GM12874 (cell line): ENCODE data around the gene NSL1.

Experiments used
- TF ChIP-seq, protein P1 (sequence below): IDR thresholded peaks from 2 replicates; pipeline ENCODE4 v1.5.1; 2011; ENCODE audit warnings: low read depth, mild to moderate bottlenecking, control low read depth, low read length, moderate library complexity; ENCODE audit not compliant: insufficient read depth

NSL1 gene

DNA sequence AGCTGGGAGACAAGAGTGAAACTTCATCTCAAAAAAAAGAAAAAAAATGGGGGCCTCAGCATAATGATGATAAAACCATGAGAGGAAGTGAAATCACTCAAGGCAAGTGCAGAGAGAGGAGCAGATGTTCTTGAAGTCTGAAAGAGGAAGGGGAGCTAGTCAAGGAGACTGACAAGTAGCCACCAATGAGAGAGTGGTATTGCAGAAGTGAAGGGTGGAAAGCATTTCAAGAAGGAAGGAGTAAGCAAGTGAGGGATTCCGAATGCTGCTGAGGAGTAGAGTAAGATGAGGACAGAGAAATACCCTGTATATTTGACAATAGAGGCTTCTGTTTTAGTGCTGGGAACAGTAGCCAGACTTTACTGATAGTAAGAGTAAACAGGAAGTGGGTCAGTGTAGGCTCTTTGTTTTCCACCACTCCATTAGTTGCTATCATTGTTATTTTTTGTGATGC is 3.0 kb upstream of the NSL1 start:
- TF ChIP-seq, protein P1, sequence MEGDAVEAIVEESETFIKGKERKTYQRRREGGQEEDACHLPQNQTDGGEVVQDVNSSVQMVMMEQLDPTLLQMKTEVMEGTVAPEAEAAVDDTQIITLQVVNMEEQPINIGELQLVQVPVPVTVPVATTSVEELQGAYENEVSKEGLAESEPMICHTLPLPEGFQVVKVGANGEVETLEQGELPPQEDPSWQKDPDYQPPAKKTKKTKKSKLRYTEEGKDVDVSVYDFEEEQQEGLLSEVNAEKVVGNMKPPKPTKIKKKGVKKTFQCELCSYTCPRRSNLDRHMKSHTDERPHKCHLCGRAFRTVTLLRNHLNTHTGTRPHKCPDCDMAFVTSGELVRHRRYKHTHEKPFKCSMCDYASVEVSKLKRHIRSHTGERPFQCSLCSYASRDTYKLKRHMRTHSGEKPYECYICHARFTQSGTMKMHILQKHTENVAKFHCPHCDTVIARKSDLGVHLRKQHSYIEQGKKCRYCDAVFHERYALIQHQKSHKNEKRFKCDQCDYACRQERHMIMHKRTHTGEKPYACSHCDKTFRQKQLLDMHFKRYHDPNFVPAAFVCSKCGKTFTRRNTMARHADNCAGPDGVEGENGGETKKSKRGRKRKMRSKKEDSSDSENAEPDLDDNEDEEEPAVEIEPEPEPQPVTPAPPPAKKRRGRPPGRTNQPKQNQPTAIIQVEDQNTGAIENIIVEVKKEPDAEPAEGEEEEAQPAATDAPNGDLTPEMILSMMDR: no peak

DNA sequence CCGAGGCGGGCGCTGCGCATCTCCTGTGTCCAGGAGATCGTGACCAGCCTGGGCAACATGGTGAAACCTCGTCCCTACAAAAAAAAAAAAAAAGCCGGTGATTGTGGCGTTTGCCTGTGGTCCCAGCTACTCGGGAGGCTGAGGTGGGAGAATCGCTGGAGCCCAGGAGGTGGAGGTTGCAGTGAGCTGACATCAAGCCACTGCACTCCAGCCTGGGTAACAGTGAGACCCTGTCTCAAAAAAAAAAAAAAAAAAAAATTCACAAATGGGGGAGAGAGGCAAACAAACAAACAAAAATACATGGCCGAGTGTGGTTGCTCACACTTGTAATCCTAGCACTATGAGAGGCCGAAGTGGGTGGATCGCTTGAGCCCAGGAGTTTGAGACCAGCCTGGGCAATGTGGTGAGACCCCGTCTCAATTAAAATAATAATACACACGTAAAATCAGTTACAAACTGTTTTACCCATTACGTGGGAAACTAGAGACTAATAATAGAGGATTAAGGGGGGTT is 875 bp upstream of the NSL1 start:
- TF ChIP-seq, protein P1: no peak

DNA sequence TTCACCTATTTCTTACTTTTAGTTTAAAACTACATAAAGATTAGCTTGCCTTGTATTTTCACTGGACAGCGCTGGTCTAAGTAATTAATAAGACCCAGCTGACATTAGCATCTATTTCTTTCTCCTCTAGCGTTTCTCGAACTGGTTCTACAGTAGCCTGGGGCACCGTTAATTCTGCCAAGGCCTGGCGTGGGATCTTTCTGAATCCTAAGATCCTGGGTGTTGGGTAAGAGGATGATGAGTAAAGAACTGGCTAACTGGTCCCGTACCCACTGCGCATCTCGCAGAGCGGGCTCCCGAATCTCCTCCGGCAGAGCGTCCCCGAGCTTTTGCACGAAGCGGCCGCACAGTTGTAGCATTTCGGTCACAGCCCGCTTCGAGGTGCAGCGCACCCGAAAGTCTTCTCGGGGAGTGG is 309 bp downstream of the NSL1 start:
- TF ChIP-seq, protein P1: no peak

GRCh38 chr1:212785871-212786270 is 5.7 kb downstream of the NSL1 start:
- TF ChIP-seq, protein P1: no peak

- TF ChIP-seq, protein P1: no peak
Observed at GRCh38 chr1:212783976-212784375, 7.6 kb downstream of the NSL1 start.

DNA sequence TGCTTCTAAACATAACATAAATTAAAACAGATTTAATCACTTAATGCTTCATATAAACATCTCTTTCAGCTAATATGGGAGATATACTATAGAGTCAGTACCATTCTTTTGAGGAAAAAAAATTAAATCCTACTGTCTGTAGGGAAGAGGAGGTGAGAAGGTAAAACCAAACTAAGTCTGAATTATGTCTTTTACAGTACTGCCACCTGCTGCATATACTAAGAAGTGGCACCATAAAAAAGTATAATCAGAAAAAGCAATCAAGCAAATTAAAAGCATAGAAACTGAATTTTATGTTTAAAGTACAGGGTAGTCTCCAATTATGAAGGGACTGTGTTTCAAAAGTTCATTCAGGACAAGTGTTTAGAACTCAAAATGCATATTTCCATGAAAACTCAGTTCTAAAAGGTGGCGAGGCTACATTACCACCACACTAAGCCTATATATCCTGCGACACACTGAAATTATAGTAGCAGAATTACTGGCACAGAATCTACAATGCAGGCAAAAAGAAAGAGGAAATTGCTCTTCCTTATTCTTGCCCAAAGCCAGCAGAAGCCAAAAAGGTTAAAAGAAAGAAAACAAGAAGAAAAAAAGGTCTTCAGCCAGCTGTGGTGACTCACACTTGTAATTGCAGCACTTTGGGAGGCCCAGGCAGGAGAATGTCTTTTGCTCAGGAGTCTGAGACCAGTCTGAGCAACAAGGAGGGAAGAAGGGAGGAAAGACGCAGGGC is 9.0 kb downstream of the NSL1 start:
- TF ChIP-seq, protein P1: peak; percentile 33; the same call in 1 of the 2 replicates

DNA sequence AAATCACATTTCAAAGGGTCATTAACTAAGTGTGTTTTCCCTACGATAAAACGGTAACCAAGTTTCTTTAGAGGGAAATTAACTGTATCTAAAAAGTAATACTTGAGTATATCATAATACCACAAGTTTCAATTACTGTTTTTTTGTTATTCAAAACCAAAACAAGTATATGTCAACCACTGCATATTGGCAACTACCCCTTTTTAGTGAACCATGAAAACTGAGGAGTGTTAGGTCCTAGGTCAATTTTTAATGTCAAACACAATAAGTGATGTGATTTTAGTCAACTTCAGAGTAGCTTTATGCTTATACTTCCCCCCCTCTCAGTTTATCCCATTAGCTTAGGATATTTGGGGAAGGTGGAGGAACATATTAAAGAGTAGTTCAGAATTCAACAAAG is 10.4 kb downstream of the NSL1 start:
- TF ChIP-seq, protein P1: no peak
